H9 (cell line): Measurements from ENCODE around the gene FAF1. TPM values are rescaled to one million over a fixed set of nuclear protein-coding genes. Genes with fewer than 3 reads are reported as not detected.

Experiments used
- DNase-seq: peaks from one replicate; pipeline ENCODE4 v3.0.0-alpha.2; 2017
- H2AFZ ChIP-seq: one replicate; pipeline ENCODE4 v1.6.1; 2013; ENCODE audit warnings: mild to moderate bottlenecking, low read length, control low read depth, moderate library complexity
- H2AK5ac ChIP-seq: 2 replicates; pipeline ENCODE4 v1.6.1; 2013; ENCODE audit warnings: low read length, control low read depth, mixed read lengths; ENCODE audit not compliant: insufficient read length
- H2BK120ac ChIP-seq: one replicate; pipeline ENCODE4 v1.6.1; 2013; ENCODE audit warnings: low read depth, mild to moderate bottlenecking, low read length, control low read depth, inconsistent platforms; ENCODE audit not compliant: poor library complexity, severe bottlenecking
- H2BK12ac ChIP-seq: 2 replicates; pipeline ENCODE4 v1.6.1; 2013; ENCODE audit warnings: low read length, control low read depth, mixed read lengths, low read depth; ENCODE audit not compliant: insufficient read length
- H2BK15ac ChIP-seq: 2 replicates; pipeline ENCODE4 v1.6.1; 2013; ENCODE audit warnings: low read depth, low read length, control low read depth
- H2BK20ac ChIP-seq: one replicate; pipeline ENCODE4 v1.6.1; 2013; ENCODE audit warnings: low read depth, mild to moderate bottlenecking, low read length, control low read depth, inconsistent platforms; ENCODE audit not compliant: poor library complexity, severe bottlenecking
- H2BK5ac ChIP-seq: 2 replicates; pipeline ENCODE4 v1.6.1; 2013; ENCODE audit warnings: low read length, control low read depth, mixed read lengths; ENCODE audit not compliant: insufficient read length
- H3K14ac ChIP-seq: 2 replicates; pipeline ENCODE4 v1.6.1; 2013; ENCODE audit warnings: low read length, control low read depth; ENCODE audit not compliant: insufficient read depth
- H3K18ac ChIP-seq: 2 replicates; pipeline ENCODE4 v1.6.1; 2013; ENCODE audit warnings: low read depth, mild to moderate bottlenecking, mixed read lengths, low read length, control low read depth; ENCODE audit not compliant: insufficient read length
- H3K23ac ChIP-seq: 2 replicates; pipeline ENCODE4 v1.6.1; 2013; ENCODE audit warnings: low read length, control low read depth, mixed read lengths, low read depth; ENCODE audit not compliant: insufficient read length
- H3K23me2 ChIP-seq: 2 replicates; pipeline ENCODE4 v1.6.1; 2013; ENCODE audit warnings: low read depth, mild to moderate bottlenecking, mixed read lengths, low read length, control low read depth; ENCODE audit not compliant: insufficient read length, poor library complexity, severe bottlenecking
- H3K27ac ChIP-seq: 2 replicates; pipeline ENCODE4 v1.5.1; 2013; ENCODE audit warnings: low read length, control low read depth, mixed read lengths, low read depth; ENCODE audit not compliant: insufficient read length
- H3K27me3 ChIP-seq: 2 replicates; pipeline ENCODE4 v1.6.1; 2013; ENCODE audit warnings: low read length, control low read depth, inconsistent platforms; ENCODE audit not compliant: insufficient read depth
- H3K4ac ChIP-seq: 2 replicates; pipeline ENCODE4 v1.6.1; 2013; ENCODE audit warnings: low read depth, mild to moderate bottlenecking, control low read depth, inconsistent platforms, low read length, moderate library complexity
- H3K4me1 ChIP-seq: 2 replicates; pipeline ENCODE4 v1.6.1; 2013; ENCODE audit warnings: low read length, control low read depth, inconsistent platforms; ENCODE audit not compliant: insufficient read depth
- H3K4me2 ChIP-seq: 2 replicates; pipeline ENCODE4 v1.6.1; 2013; ENCODE audit warnings: low read length, control low read depth, mixed read lengths; ENCODE audit not compliant: insufficient read length, insufficient read depth
- H3K56ac ChIP-seq: 2 replicates; pipeline ENCODE4 v1.6.1; 2013; ENCODE audit warnings: low read depth, mild to moderate bottlenecking, mixed read lengths, low read length, control low read depth; ENCODE audit not compliant: insufficient read length
- H3K79me1 ChIP-seq: 2 replicates; pipeline ENCODE4 v1.6.1; 2013; ENCODE audit warnings: low read depth, mild to moderate bottlenecking, moderate library complexity, low read length, control low read depth, inconsistent platforms; ENCODE audit not compliant: insufficient read depth, poor library complexity, severe bottlenecking
- H3K79me2 ChIP-seq: 2 replicates; pipeline ENCODE4 v1.6.1; 2013; ENCODE audit warnings: low read length, control low read depth, inconsistent platforms; ENCODE audit not compliant: insufficient read depth
- H3K9ac ChIP-seq: 2 replicates; pipeline ENCODE4 v1.6.1; 2013; ENCODE audit warnings: low read length, control low read depth, mixed read lengths; ENCODE audit not compliant: insufficient read length; ENCODE audit errors: extremely low read depth
- H3K9me3 ChIP-seq: one replicate; pipeline ENCODE4 v1.6.1; 2013; ENCODE audit warnings: low read depth, low read length, inconsistent platforms; ENCODE audit not compliant: control insufficient read depth
- H3T11ph ChIP-seq: one replicate; pipeline ENCODE4 v1.6.1; 2013; ENCODE audit warnings: mild to moderate bottlenecking, low read length, control low read depth, inconsistent platforms
- H4K20me1 ChIP-seq: one replicate; pipeline ENCODE4 v1.6.1; 2013; ENCODE audit not compliant: control insufficient read depth, insufficient read length, insufficient read depth
- H4K5ac ChIP-seq: 2 replicates; pipeline ENCODE4 v1.6.1; 2013; ENCODE audit warnings: low read depth, mild to moderate bottlenecking, mixed read lengths, low read length, control low read depth; ENCODE audit not compliant: insufficient read length
- H4K8ac ChIP-seq: replicated peaks from 2 replicates; pipeline ENCODE4 v1.6.1; 2013; ENCODE audit warnings: low read length, control low read depth, mixed read lengths, low read depth; ENCODE audit not compliant: insufficient read length
- H4K91ac ChIP-seq: 2 replicates; pipeline ENCODE4 v1.6.1; 2013; ENCODE audit warnings: low read depth, mild to moderate bottlenecking, moderate library complexity, mixed read lengths, low read length, control low read depth; ENCODE audit not compliant: insufficient read length
- H3K27ac Mint-ChIP-seq, 3 experiments: 2 replicates in 2 of 3; 3 replicates in 1 of 3; pipeline ENCODE4 v1.8.0; 2020 to 2021; ENCODE audit warnings: mixed read lengths in 3 of 3, mild to moderate bottlenecking in 1 of 3, moderate library complexity in 1 of 3
- H3K27me3 Mint-ChIP-seq: 2 replicates; pipeline ENCODE4 v1.8.0; 2021; ENCODE audit warnings: low read depth, mild to moderate bottlenecking, moderate library complexity, mixed read lengths
- H3K36me3 Mint-ChIP-seq, 3 experiments: 2 replicates in 2 of 3; 3 replicates in 1 of 3; pipeline ENCODE4 v1.8.0; 2020 to 2021; ENCODE audit warnings: low read depth in 3 of 3, mixed read lengths in 3 of 3; ENCODE audit not compliant: insufficient read depth in 1 of 3
- H3K4me1 Mint-ChIP-seq, 2 experiments: 2 replicates each; pipeline ENCODE4 v1.8.0; 2020; ENCODE audit warnings: mixed read lengths in 2 of 2
- H3K4me3 Mint-ChIP-seq, 2 experiments: 2 replicates in 1 of 2; 3 replicates in 1 of 2; pipeline ENCODE4 v1.8.0; 2020 to 2021; ENCODE audit warnings: mild to moderate bottlenecking in 2 of 2, mixed read lengths in 2 of 2, moderate library complexity in 1 of 2
- H3K9me3 Mint-ChIP-seq, 2 experiments: 2 replicates in 1 of 2; 3 replicates in 1 of 2; pipeline ENCODE4 v1.8.0; 2020; ENCODE audit warnings: mild to moderate bottlenecking in 2 of 2, mixed read lengths in 2 of 2, moderate library complexity in 1 of 2
- WGBS: extraction: QIAGEN DNeasy Blood & Tissue Kit; methylation state at CpG from one replicate; pipeline ENCODE4 v1.1.7; 2013; ENCODE audit warnings: missing lambda C conversion rate, low lambda C conversion rate, mixed read lengths; ENCODE audit not compliant: insufficient read length; ENCODE audit errors: extremely low coverage; 5-methylcytosine and 5-hydroxymethylcytosine counted together
- total RNA-seq: library from RNA; stranded (reverse); gene quantifications from 2 replicates; pipeline ENCODE4 v1.2.1, GENCODE V29; 2021
- TF ChIP-seq, protein P1 (sequence below): fragments of 200-600 bp; sonication (generic); conservative IDR thresholded peaks from 3 replicates; pipeline ENCODE4 v1.8.0; 2021; ENCODE audit warnings: antibody characterized with exemption, mild to moderate bottlenecking

The FAF1 gene
- total RNA-seq, 1 experiment from 2014 or later: 60.8 TPM

DNA sequence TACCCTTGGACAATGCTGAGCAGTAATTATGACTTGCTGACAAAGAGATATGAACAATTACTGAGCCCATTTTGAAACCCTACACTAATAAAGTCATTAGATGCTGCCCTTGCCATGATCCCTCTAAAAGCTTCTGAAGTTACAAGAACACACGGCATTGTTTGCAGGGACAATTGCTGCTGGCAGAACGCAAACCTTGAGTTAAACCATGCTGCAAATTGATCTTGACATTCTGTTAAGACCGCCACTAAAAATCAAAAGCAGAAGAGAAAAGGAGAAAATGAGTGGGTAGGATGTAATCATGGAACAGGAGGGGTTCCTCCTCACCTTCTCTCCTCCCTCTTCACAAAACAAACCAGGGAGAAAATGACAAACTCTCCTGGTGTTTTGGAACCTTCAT lies 400.6 kb downstream of the FAF1 start:
- Histone ChIP-seq H3K14ac (no peak overlapping the region), H2BK20ac (no peak overlapping the region), H2BK12ac (no peak overlapping the region), H2BK15ac (no peak overlapping the region), H3K23ac (no peak overlapping the region), H2AK5ac (no peak overlapping the region), H3K4me2 (no peak overlapping the region), H3K4ac (no peak overlapping the region), H3K18ac (no peak overlapping the region), H3K9ac (no peak overlapping the region), H2BK120ac (no peak overlapping the region), H3T11ph (no peak overlapping the region), H4K8ac (no peak overlapping the region), H3K4me1 (no peaks in the 10 kb centered on the region), H3K23me2 (no peaks in the 10 kb centered on the region), H4K91ac (no peak overlapping the region), H4K5ac (no peak overlapping the region), H3K79me2 (no peaks in the 10 kb centered on the region), H4K20me1 (no peaks in the 10 kb centered on the region), H3K27ac (no peak overlapping the region), H3K79me1 (no peaks in the 10 kb centered on the region), H3K9me3 (no peaks in the 10 kb centered on the region), H3K56ac (no peak overlapping the region), H3K27me3 (no peaks in the 10 kb centered on the region), H2AFZ (no peak overlapping the region), H2BK5ac (no peak overlapping the region)
- Mint-ChIP-seq H3K36me3 (no peaks in the 10 kb centered on the region; a peak in 2 of 7 replicates), H3K9me3 (no peaks in the 10 kb centered on the region), H3K4me3 (no peak overlapping the region), H3K27ac (no peak overlapping the region), H3K4me1 (peaks cover 3 to 8% of the 10 kb centered on the region in 2 experiments), H3K27me3 (no peaks in the 10 kb centered on the region)
- TF ChIP-seq, protein P1, sequence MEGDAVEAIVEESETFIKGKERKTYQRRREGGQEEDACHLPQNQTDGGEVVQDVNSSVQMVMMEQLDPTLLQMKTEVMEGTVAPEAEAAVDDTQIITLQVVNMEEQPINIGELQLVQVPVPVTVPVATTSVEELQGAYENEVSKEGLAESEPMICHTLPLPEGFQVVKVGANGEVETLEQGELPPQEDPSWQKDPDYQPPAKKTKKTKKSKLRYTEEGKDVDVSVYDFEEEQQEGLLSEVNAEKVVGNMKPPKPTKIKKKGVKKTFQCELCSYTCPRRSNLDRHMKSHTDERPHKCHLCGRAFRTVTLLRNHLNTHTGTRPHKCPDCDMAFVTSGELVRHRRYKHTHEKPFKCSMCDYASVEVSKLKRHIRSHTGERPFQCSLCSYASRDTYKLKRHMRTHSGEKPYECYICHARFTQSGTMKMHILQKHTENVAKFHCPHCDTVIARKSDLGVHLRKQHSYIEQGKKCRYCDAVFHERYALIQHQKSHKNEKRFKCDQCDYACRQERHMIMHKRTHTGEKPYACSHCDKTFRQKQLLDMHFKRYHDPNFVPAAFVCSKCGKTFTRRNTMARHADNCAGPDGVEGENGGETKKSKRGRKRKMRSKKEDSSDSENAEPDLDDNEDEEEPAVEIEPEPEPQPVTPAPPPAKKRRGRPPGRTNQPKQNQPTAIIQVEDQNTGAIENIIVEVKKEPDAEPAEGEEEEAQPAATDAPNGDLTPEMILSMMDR: no peak
- DNase-seq: no peak
- WGBS: no CpG with 5 or more reads among the region's 3 CpGs
